GM12873 (cell line): ENCODE results near the gene ERBB2.

ENCODE experiments used
- CTCF ChIP-seq: IDR thresholded peaks from 2 replicates; pipeline ENCODE4 v1.5.1; 2012; ENCODE audit warnings: low read depth, mild to moderate bottlenecking, moderate library complexity, low read length, control low read depth; ENCODE audit not compliant: insufficient read depth; ENCODE audit errors: missing control alignments

The ERBB2 gene

GRCh38 chr17:39746145-39746461 is 46.2 kb downstream of the ERBB2 start:
- no peak for TF ChIP-seq CTCF

- TF ChIP-seq CTCF, result no peak
Observed at GRCh38 chr17:39747745-39748144, 47.9 kb downstream of the ERBB2 start.

- no peak for TF ChIP-seq CTCF
Observed at GRCh38 chr17:39750131-39751015, 50.5 kb downstream of the ERBB2 start.

- no peak for TF ChIP-seq CTCF
Observed at GRCh38 chr17:39751016-39751543, 51.2 kb downstream of the ERBB2 start.

- no peak for TF ChIP-seq CTCF
Observed at GRCh38 chr17:39751637-39752036, 51.8 kb downstream of the ERBB2 start.

GRCh38 chr17:39752241-39752881 is 52.5 kb downstream of the ERBB2 start:
- TF ChIP-seq CTCF, result no peak

- no peak for TF ChIP-seq CTCF
Observed at GRCh38 chr17:39753514-39754160, 53.8 kb downstream of the ERBB2 start.
